GM19372 (cell line): ENCODE measurements around the gene MEIS1.

Experiments
- ATAC-seq: cut with Tn5 transposase; IDR thresholded peaks from one replicate; pipeline ENCODE4 v1.9.1; 2021; ENCODE audit warnings: mild to moderate bottlenecking, low read depth, moderate library complexity; ENCODE audit not compliant: unreplicated experiment

MEIS1 gene

GRCh38 chr2:66431274-66431642 is 3.7 kb upstream of the MEIS1 start:
- ATAC-seq, result no peak

GRCh38 chr2:66431846-66432587 is 2.9 kb upstream of the MEIS1 start:
- ATAC-seq, result no peak

DNA sequence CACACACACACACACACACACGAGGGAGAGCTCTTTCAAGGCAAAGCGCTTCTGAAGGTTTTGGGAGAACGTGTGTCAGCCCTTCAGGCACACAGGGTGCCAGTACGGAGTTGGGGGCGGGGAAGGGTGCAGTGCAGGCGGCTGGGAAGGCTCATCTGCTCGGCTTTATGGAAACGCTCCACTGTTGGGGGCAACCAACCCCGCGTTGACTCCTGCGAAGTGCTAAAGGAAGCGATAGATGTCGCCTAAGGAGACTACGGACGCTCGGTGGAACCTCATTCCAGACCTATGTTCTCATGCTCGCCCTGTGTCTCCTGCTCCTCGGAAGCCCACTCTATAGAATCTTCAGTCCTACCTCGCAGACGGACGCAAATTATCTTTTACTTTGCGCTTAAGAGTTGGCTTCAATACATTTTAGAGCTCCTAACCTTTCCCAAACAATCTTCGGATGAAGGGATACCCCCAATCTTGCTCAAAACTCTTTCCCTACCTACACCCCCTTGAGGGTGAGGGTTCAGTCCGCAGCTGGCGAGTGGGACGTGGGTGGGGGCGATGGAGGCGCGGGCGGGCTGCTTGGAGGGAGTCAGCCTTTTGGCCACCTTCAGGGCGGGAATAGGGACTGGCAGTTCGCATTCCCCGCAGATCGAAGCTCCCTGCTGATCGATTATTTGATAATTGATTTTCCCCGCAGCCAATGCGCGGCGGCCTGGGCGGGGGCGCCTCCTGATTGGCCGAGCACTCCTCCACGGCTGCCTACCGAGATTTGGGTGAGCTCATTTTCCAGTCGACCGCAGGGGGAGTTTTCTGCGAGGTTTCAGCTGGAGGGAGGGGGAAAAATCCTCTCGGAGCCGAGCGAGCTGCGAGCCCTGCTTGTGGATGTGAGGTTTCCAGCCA is 1.9 kb upstream of the MEIS1 start:
- no peak for ATAC-seq

DNA sequence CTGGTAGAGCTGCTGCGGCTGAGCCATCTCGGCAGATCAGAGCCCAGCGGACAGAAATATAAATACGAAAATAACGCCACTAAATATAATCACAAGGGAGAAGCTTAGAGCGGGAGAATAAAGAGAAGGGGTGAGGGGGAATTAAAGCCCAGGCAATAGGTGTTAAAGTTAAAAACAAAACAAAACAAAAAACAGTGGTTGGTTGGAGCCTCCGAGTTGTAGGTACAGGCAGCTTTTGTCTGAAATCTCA is 1.3 kb upstream of the MEIS1 start:
- ATAC-seq, result no peak

DNA sequence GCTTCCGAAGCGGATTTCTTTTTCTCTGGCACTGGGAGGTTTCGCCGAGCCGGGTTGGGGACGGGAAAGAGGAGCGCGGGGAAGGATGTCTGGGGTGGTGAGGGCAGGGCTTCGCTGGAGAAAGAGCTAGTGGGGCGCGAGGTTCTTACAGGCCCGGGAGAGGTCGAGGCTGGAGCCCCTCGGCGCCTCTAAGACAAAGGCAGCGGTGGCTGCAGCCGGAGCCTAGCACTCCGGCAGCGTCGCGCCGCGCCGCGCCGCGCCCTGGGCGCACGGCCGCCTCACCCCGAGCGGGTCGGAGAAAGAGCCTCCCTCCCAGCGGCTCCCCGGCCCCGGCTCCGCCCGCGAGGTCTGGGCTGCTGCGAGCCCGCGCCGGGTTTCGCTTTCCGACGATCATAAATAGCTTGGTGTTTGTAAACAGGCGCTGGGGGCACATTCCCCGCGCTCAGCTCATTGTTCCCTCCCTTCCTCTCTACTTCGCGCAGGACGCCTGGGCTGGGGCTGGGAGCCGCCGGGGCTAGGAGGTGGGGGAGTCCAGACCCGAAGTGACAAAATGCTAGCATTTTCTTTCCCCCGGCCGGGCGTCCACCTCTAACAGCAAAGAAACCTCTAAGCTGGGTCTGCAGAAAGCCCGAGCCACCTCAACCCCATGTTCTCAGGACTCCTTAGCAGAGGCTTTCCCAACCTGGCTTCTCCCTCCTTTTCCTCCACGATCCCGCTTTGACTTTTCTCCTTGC is 813 bp upstream of the MEIS1 start:
- peak; percentile 37 for ATAC-seq

- no peak for ATAC-seq
These were observed 587 bp downstream of the MEIS1 start for GRCh38 chr2:66435549-66435875.

DNA sequence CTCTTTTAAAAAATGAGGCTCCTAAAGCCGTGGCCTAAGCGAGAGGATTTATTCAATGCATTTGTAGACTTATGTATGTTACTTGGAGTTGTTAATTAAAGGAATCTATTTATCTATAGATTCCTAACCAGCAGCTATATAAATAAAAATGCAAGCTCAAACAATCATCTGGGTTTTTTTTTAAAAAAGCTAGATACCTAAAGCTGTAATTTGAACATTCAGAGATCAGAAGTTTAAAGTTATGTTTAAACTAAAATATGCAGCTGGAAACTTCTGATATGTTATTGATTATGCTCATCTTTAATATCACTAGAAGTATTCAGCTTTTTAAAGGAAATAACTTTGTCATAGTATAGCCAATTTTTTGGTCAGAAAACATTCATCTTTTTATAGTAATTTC is 1.0 kb downstream of the MEIS1 start:
- no peak for ATAC-seq

DNA sequence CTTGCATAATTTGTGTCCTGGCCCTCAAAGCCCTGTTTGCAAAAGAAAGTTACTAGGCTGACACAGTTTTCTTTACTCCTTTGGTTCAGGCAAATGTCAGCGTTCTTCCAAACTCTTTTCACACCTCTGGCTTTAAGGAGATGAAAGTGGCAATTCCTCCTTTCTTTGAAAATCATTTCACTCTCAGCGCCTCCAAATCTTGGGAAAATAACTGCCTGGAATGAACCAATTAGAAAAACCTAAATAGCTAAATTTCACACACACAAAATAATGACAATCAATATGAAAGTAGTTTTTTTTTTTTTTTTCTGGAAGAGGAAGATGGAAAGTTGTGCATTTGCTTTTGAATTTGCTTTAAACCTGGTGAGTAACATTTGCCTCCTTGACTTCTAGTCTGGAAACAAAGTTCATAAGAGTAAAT is 1.7 kb downstream of the MEIS1 start:
- ATAC-seq, result no peak

GRCh38 chr2:66437109-66437690 is 2.3 kb downstream of the MEIS1 start:
- no peak for ATAC-seq

GRCh38 chr2:66437691-66438497 is 3.0 kb downstream of the MEIS1 start:
- no peak for ATAC-seq

DNA sequence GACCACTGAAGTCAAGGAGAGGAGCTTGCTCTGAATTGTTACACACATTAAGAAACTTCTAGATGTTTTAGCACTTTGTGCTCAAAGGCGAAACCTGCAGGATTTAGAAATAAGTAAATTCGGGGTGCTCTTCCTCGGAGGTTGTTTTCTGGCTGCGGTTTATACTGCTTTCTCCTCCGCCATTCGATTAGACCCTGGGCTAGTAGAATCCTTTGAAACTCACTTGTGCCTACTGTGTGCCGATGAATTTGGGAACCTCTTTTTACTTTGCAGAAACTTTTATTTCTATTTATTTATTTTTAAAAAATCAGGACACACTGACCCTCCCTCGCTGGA is 3.5 kb downstream of the MEIS1 start:
- no peak for ATAC-seq

- ATAC-seq, result no peak
These were observed 4.2 kb downstream of the MEIS1 start for GRCh38 chr2:66438891-66439811.

GRCh38 chr2:66439812-66440542 is 5.1 kb downstream of the MEIS1 start:
- no peak for ATAC-seq

- ATAC-seq, result no peak
These were observed 6.0 kb downstream of the MEIS1 start for GRCh38 chr2:66440708-66441497.

DNA sequence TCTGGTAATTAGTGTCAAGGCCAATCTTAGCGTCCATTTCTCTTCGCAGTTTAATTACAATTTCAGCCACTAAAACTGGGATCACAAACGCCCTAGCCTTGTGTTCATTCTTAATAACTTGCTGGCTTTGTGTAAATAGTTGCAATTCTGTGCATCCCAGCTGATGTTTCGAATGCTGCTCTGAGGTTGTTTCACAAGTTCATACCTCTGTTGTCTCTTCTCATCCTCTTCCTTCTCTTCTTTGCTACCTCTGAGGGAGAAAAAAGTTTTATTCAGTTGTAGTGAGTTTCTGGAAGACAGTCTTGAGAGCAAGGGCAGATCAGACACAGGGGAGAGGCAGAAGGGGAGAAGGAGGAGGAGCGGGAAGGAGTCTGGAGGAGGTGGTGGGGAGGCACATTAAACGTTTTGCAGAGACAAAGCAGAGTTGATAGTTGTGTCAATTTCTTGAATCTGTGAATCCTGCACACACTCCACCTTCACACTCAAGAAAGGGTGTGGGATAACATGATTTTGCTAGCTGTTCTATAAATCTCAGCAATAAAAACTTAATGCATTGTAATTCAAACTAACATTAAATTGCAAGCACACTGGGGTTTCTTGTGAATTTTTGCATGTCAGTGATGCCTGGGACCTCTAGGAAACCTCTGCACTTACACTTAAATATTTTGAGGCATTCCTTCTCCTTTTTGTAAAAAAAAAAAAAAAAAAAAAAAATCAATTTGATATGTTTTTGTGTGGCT is 6.8 kb downstream of the MEIS1 start:
- no peak for ATAC-seq

DNA sequence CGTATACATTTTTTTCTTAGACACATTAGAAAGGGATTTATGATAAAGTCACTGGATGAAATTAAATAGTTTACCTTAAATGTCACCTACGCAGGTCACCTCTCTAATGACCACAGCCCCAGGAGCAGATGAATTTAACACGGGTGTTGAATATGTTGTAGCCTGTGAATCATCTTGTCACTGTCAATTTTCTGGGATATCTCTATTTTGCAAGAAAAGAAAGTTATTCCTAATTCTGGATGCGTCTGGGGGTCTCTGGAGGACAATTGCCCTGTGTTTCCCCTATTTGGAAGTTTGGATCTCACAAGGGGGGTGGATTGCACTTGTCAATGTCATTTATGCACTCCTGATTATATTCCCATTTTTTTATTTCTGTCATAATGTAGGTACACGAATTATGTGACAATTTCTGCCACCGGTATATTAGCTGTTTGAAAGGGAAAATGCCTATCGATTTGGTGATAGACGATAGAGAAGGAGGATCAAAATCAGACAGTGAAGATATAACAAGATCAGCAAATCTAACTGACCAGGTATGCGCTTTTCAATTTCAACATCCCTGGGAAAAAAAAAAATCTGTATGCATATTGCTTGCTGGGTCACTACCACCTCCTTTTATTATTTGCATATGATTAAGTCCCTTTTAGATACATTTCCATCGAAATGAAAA is 7.7 kb downstream of the MEIS1 start:
- no peak for ATAC-seq
